OCI-LY7 (cell line): ENCODE measurements around the gene SCARF2. TPM values are rescaled to one million over a fixed set of nuclear protein-coding genes. Genes with fewer than 3 reads are reported as not detected.
"Not testable (repeated sequence)": the region's sequence is repeated elsewhere in the genome, so short reads cannot be mapped to it uniquely, and the experiment has no call there.

Source experiments
- BruUV-seq: library from RNA; stranded (reverse); fragments of 400-500 nt; replicated peaks from 2 replicates; lab custom pipeline; 2021; lab: Mats Ljungman, UMichigan
- CTCF ChIA-PET: fragments of 300-600 bp; sonication (Branson Sonifier 250); formaldehyde crosslinking; loops from one replicate; lab custom pipeline; 2022; ENCODE audit warnings: antibody characterized with exemption; ENCODE audit not compliant: unreplicated experiment; lab: Charles Lee
- POLR2A ChIA-PET: fragments of 300-600 bp; sonication (Branson Sonifier 250); formaldehyde crosslinking; loops from one replicate; lab custom pipeline; 2022; ENCODE audit warnings: antibody characterized with exemption; lab: Charles Lee
- DNase-seq: peaks from one replicate; pipeline ENCODE4 v3.0.0-alpha.2; 2015; ENCODE audit warnings: low spot score
- H2AFZ ChIP-seq: fragments of 200-600 bp; sonication (generic), shearing (Covaris generic); 2 replicates; pipeline ENCODE4 v1.6.1; 2014; ENCODE audit warnings: mild to moderate bottlenecking, antibody characterized with exemption, low read length, moderate library complexity
- H3K27ac ChIP-seq: fragments of 200-600 bp; sonication (generic); 2 replicates; pipeline ENCODE4 v1.5.1; 2014; ENCODE audit warnings: mixed run types, low read depth, mild to moderate bottlenecking, moderate library complexity, low read length, inconsistent platforms; ENCODE audit not compliant: poor library complexity, severe bottlenecking
- H3K36me3 ChIP-seq: fragments of 200-600 bp; sonication (generic); 2 replicates; pipeline ENCODE4 v1.6.1; 2014; ENCODE audit warnings: mild to moderate bottlenecking, antibody characterized with exemption, low read length, moderate library complexity, mixed read lengths; ENCODE audit not compliant: insufficient read depth
- H3K4me1 ChIP-seq: fragments of 200-600 bp; sonication (generic); 2 replicates; pipeline ENCODE4 v1.5.1; 2014; ENCODE audit warnings: mild to moderate bottlenecking, low read length; ENCODE audit not compliant: insufficient read depth, poor library complexity, severe bottlenecking
- H3K4me2 ChIP-seq: fragments of 200-600 bp; sonication (generic); 2 replicates; pipeline ENCODE4 v1.6.1; 2014; ENCODE audit warnings: mild to moderate bottlenecking, low read length
- H3K4me3 ChIP-seq: fragments of 200-600 bp; sonication (generic); 2 replicates; pipeline ENCODE4 v1.5.1; 2014; ENCODE audit warnings: mild to moderate bottlenecking, low read depth, low read length; ENCODE audit not compliant: poor library complexity, severe bottlenecking
- H3K79me2 ChIP-seq: fragments of 200-600 bp; sonication (generic); 2 replicates; pipeline ENCODE4 v1.6.1; 2016; ENCODE audit warnings: low read depth, mild to moderate bottlenecking, low read length, moderate library complexity, mixed read lengths; ENCODE audit not compliant: insufficient read depth
- H3K9me2 ChIP-seq: fragments of 200-600 bp; sonication (generic); 2 replicates; pipeline ENCODE4 v1.6.1; 2016; ENCODE audit warnings: mild to moderate bottlenecking, low read length, mixed read lengths; ENCODE audit not compliant: insufficient read depth
- H3K9me3 ChIP-seq: fragments of 200-600 bp; sonication (generic); 2 replicates; pipeline ENCODE4 v1.6.1; 2014; ENCODE audit warnings: mild to moderate bottlenecking, mixed run types, low read length, mixed read lengths
- H4K20me1 ChIP-seq: fragments of 200-600 bp; sonication (generic); 2 replicates; pipeline ENCODE4 v1.6.1; 2014; ENCODE audit warnings: mild to moderate bottlenecking, antibody characterized with exemption, low read length, moderate library complexity, mixed read lengths; ENCODE audit not compliant: insufficient read depth
- EZH2phosphoT487 ChIP-seq: fragments of 200-600 bp; sonication (generic); IDR thresholded peaks from 2 replicates; pipeline ENCODE4 v1.6.1; 2018; ENCODE audit warnings: low read depth, borderline replicate concordance, mild to moderate bottlenecking, mixed run types, antibody characterized with exemption, low read length, moderate library complexity, mixed read lengths
- intact Hi-C: fragments of 100-400 bp; cut with micrococcal nuclease; formaldehyde crosslinking; loops from one replicate; pipeline ENCODE4 v1.10.0; 2022; ENCODE audit not compliant: unreplicated experiment
- total RNA-seq, 2 experiments: library from RNA; depleted of rRNA in 1 of 2; stranded (reverse); fragments of >200 nt in 1 of 2; shearing (Covaris generic) in 1 of 2; gene quantifications; 2 replicates each; pipeline ENCODE4 v1.2.3, GENCODE V29; 2014 to 2022
- TF ChIP-seq, protein P1 (sequence below): fragments of 200-600 bp; sonication (generic); conservative IDR thresholded peaks from 2 replicates; pipeline ENCODE4 v1.5.1; 2014; ENCODE audit warnings: mild to moderate bottlenecking, antibody characterized with exemption, low read length, moderate library complexity, mixed read lengths

The SCARF2 gene
- total RNA-seq, 2 experiments from 2014 or later: 1.0 to 2.2 TPM

DNA sequence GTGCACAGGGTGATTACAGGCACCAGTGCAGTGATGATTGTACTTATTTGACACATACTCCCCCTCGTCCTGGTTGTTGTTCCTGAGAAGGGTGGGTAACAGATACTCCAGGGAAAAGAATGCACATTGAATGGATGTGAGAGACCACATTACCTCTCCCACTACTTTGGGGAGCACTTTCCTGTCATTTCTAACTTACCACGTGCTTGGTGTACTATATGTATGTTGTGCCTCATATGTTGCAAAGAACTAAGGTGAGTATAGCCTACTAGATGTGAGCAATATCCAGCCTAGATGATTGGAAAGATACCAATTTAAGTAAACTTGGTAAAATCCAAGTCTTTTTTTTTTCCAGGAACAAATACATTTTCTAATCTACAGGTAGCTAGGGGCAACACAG lies 14.3 kb upstream of the SCARF2 start:
- Histone ChIP-seq H4K20me1 (no peaks in the 10 kb centered on the region), H3K4me3 (no peak overlapping the region), H3K36me3 (no peaks in the 10 kb centered on the region), H3K9me2 (no peaks in the 10 kb centered on the region), H3K27ac (no peak overlapping the region), H3K4me2 (no peak overlapping the region), H3K9me3 (no peaks in the 10 kb centered on the region), H3K4me1 (peaks cover 6% of the 10 kb centered on the region), H3K79me2 (no peaks in the 10 kb centered on the region), H2AFZ (no peak overlapping the region)
- DNase-seq: no peak
- CTCF ChIA-PET: no interaction called here
- POLR2A ChIA-PET: no interaction called here
- BruUV-seq: no TSS peak
- TF ChIP-seq EZH2phosphoT487: no peak
- TF ChIP-seq, protein P1, sequence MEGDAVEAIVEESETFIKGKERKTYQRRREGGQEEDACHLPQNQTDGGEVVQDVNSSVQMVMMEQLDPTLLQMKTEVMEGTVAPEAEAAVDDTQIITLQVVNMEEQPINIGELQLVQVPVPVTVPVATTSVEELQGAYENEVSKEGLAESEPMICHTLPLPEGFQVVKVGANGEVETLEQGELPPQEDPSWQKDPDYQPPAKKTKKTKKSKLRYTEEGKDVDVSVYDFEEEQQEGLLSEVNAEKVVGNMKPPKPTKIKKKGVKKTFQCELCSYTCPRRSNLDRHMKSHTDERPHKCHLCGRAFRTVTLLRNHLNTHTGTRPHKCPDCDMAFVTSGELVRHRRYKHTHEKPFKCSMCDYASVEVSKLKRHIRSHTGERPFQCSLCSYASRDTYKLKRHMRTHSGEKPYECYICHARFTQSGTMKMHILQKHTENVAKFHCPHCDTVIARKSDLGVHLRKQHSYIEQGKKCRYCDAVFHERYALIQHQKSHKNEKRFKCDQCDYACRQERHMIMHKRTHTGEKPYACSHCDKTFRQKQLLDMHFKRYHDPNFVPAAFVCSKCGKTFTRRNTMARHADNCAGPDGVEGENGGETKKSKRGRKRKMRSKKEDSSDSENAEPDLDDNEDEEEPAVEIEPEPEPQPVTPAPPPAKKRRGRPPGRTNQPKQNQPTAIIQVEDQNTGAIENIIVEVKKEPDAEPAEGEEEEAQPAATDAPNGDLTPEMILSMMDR: no peak
- intact Hi-C loops: loop anchor here (10.0 kb wide), 1 partner anchor 297 kb away; the partner anchor contains the start of gene CCDC188

DNA sequence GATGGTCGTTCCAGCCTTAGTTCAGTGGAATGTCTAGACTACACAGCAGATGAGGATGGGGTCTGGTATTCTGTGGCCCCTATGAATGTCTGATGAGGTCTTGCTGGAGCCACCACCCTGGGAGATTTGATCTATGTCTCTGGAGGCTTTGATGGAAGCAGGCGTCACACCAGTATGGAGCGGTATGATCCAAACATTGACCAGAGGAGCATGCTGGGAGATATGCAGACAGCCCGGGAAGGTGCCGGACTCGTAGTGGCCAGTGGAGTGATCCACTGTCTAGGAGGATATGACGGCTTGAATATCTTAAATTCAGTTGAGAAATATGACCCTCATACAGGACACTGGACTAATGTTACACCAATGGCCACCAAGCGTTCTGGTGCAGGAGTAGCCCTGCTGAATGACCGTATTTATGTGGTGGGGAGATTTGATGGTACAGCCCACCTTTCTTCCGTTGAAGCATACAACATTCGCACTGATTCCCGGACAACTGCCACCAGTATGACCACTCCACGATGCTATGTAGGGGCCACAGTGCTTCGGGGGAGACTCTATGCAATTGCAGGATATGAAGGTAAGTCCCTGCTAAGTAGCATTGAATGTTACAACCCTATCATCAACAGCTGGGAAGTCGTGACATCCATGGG lies 13.6 kb upstream of the SCARF2 start:
- intact Hi-C loops: loop anchor here (10.0 kb wide), 1 partner anchor 296 kb away; the partner anchor contains the start of gene CCDC188
- CTCF ChIA-PET, H3K9me2 ChIP-seq: not testable (repeated sequence)

DNA sequence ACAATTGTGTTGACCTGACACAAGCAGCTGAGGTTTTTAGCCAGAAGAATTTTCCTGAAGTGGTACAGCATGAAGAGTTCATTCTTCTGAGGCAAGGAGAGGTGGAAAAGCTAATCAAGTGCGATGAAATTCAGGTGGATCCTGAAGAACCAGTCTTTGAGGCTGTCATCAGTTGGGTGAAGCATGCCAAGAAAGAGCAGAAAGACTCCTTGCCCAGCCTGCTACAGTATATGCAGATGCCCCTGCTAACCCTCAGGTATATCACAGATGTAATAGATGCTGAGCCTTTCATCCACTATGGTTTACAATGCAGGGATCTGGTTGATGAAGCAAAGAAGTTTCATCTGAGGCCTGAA lies 12.9 kb upstream of the SCARF2 start:
- Histone ChIP-seq H3K9me3 (no peaks in the 10 kb centered on the region), H3K4me3 (no peak overlapping the region), H4K20me1 (no peaks in the 10 kb centered on the region), H3K4me1 (no peaks in the 10 kb centered on the region), H3K9me2 (no peaks in the 10 kb centered on the region), H3K79me2 (no peaks in the 10 kb centered on the region), H3K27ac (no peak overlapping the region), H2AFZ (no peak overlapping the region), H3K4me2 (no peak overlapping the region), H3K36me3 (no peaks in the 10 kb centered on the region)
- intact Hi-C loops: loop anchor here (10.0 kb wide), 1 partner anchor 296 kb away; the partner anchor contains the start of gene CCDC188
- ChIA-PET CTCF (no interaction called here), POLR2A (no interaction called here)
- BruUV-seq: no TSS peak
- no peak for DNase-seq
- TF ChIP-seq EZH2phosphoT487: no peak

More for the DNA sequence above, 13.6 kb upstream of the SCARF2 start:
- BruUV-seq, H3K4me1 ChIP-seq, H3K36me3 ChIP-seq, H4K20me1 ChIP-seq, POLR2A ChIA-PET, H3K4me3 ChIP-seq, H3K4me2 ChIP-seq, H3K79me2 ChIP-seq, H3K27ac ChIP-seq, H3K9me3 ChIP-seq, H2AFZ ChIP-seq, DNase-seq: not testable (repeated sequence)
